GM21423 (cell line): ENCODE measurements around the gene UXT.
"Not testable (repeated sequence)": the region's sequence is repeated elsewhere in the genome, so short reads cannot be mapped to it uniquely, and the experiment has no call there.

Experiments
- ATAC-seq: cut with Tn5 transposase; IDR thresholded peaks from one replicate; pipeline ENCODE4 v1.9.1; 2021; ENCODE audit warnings: mild to moderate bottlenecking, moderate library complexity; ENCODE audit not compliant: unreplicated experiment

UXT gene

GRCh38 chrX:47619486-47620302, 39.3 kb downstream of the UXT start, which contains the start of gene SYN1:
TSS of gene SYN1 (minus strand) at chrX:47619857. CDS start at chrX:47619728, 129 bp downstream.
- ATAC-seq: peak; percentile 81

- ATAC-seq: no peak
Observed at GRCh38 chrX:47618923-47619485, 40.0 kb downstream of the UXT start.

- ATAC-seq: no peak
Observed at GRCh38 chrX:47614618-47615017, 44.4 kb downstream of the UXT start.

GRCh38 chrX:47613082-47613481, 45.9 kb downstream of the UXT start:
- ATAC-seq: no peak

GRCh38 chrX:47612418-47612817, 46.6 kb downstream of the UXT start:
- no peak for ATAC-seq

- no peak for ATAC-seq
Observed at GRCh38 chrX:47611926-47612325, 47.1 kb downstream of the UXT start.

- no peak for ATAC-seq
Observed at GRCh38 chrX:47611489-47611888, 47.5 kb downstream of the UXT start.

- ATAC-seq: no peak
Observed at GRCh38 chrX:47610511-47610910, 48.5 kb downstream of the UXT start.

GRCh38 chrX:47608130-47608810, 50.7 kb downstream of the UXT start:
- ATAC-seq: no peak

- ATAC-seq: no peak
Observed at GRCh38 chrX:47607091-47607490, 51.9 kb downstream of the UXT start.

GRCh38 chrX:47605024-47605423, 54.0 kb downstream of the UXT start:
- ATAC-seq: no peak

- not testable (repeated sequence) for ATAC-seq
Observed at GRCh38 chrX:47603125-47603524, 55.9 kb downstream of the UXT start.
